Adipocyte (in vitro differentiated cells): ENCODE measurements around the gene MEIS1.

Experiments
- DNase-seq: peaks from one replicate; pipeline ENCODE4 v3.0.0-alpha.2; 2015; ENCODE audit warnings: low read depth
- H3K27me3 ChIP-seq: replicated peaks from 2 replicates; pipeline ENCODE4 v1.7.0; 2013; ENCODE audit warnings: mild to moderate bottlenecking, low read length, moderate library complexity; ENCODE audit not compliant: control insufficient read depth, insufficient read depth
- H3K36me3 ChIP-seq: 2 replicates; pipeline ENCODE4 v1.7.0; 2013; ENCODE audit warnings: low read length, mild to moderate bottlenecking, moderate library complexity; ENCODE audit not compliant: control insufficient read depth, insufficient read depth, severe bottlenecking
- H3K4me1 ChIP-seq: 2 replicates; pipeline ENCODE4 v1.7.0; 2013; ENCODE audit warnings: mild to moderate bottlenecking, low read length, moderate library complexity; ENCODE audit not compliant: control insufficient read depth, insufficient read depth
- H3K4me3 ChIP-seq: 2 replicates; pipeline ENCODE4 v1.7.0; 2013; ENCODE audit warnings: mild to moderate bottlenecking, low read length, moderate library complexity
- H3K9ac ChIP-seq: 2 replicates; pipeline ENCODE4 v1.7.0; 2013; ENCODE audit warnings: mild to moderate bottlenecking, low read length, moderate library complexity
- H3K9me3 ChIP-seq: 2 replicates; pipeline ENCODE4 v1.7.0; 2013; ENCODE audit warnings: mild to moderate bottlenecking, low read length, moderate library complexity; ENCODE audit not compliant: control insufficient read depth

The MEIS1 gene

GRCh38 chr2:66432801-66433694, 1.9 kb upstream of the MEIS1 start:
- Histone ChIP-seq H3K4me1 (no peaks in the 10 kb centered on the region), H3K4me3 (peak overlapping the region; percentile 89), H3K36me3 (no peaks in the 10 kb centered on the region), H3K27me3 (no peaks in the 10 kb centered on the region), H3K9me3 (no peaks in the 10 kb centered on the region), H3K9ac (peak overlapping the region; percentile 97)
- DNase-seq, result peak; percentile 98

GRCh38 chr2:66433695-66433944, 1.3 kb upstream of the MEIS1 start:
- Histone ChIP-seq H3K4me1 (no peaks in the 10 kb centered on the region), H3K27me3 (no peaks in the 10 kb centered on the region), H3K4me3 (peak overlapping the region; percentile 89), H3K9me3 (no peaks in the 10 kb centered on the region), H3K9ac (peak overlapping the region; percentile 97), H3K36me3 (no peaks in the 10 kb centered on the region)
- DNase-seq, result no peak

- no peaks in the 10 kb centered on the region for H3K4me1 ChIP-seq
- peak overlapping the region; percentile 97 for H3K9ac ChIP-seq
- no peaks in the 10 kb centered on the region for H3K36me3 ChIP-seq
- peak overlapping the region; percentile 89 for H3K4me3 ChIP-seq
- H3K27me3 ChIP-seq, result no peaks in the 10 kb centered on the region
- H3K9me3 ChIP-seq, result no peaks in the 10 kb centered on the region
- peak; percentile 85 for DNase-seq
These were observed 813 bp upstream of the MEIS1 start for GRCh38 chr2:66433945-66434678.

- H3K9me3 ChIP-seq, result no peaks in the 10 kb centered on the region
- DNase-seq, result peak; percentile 62
- H3K36me3 ChIP-seq, result no peaks in the 10 kb centered on the region
- no peaks in the 10 kb centered on the region for H3K27me3 ChIP-seq
- H3K4me1 ChIP-seq, result no peaks in the 10 kb centered on the region
- peak overlapping the region; percentile 97 for H3K9ac ChIP-seq
- H3K4me3 ChIP-seq, result peak overlapping the region; percentile 89
These were observed 587 bp downstream of the MEIS1 start for GRCh38 chr2:66435549-66435875.

- Histone ChIP-seq H3K4me1 (peaks cover 3% of the 10 kb centered on the region), H3K9ac (peak overlapping the region; percentile 97), H3K9me3 (no peaks in the 10 kb centered on the region), H3K4me3 (peak overlapping the region; percentile 89), H3K36me3 (no peaks in the 10 kb centered on the region), H3K27me3 (no peaks in the 10 kb centered on the region)
- no peak for DNase-seq
These were observed 1.0 kb downstream of the MEIS1 start for GRCh38 chr2:66435963-66436362.

GRCh38 chr2:66436581-66437001, 1.7 kb downstream of the MEIS1 start:
- H3K9me3 ChIP-seq, result no peaks in the 10 kb centered on the region
- peak overlapping the region; percentile 97 for H3K9ac ChIP-seq
- peak; percentile 1 for DNase-seq
- no peaks in the 10 kb centered on the region for H3K27me3 ChIP-seq
- H3K36me3 ChIP-seq, result no peaks in the 10 kb centered on the region
- H3K4me1 ChIP-seq, result peaks cover 9% of the 10 kb centered on the region
- H3K4me3 ChIP-seq, result peak overlapping the region; percentile 89

- Histone ChIP-seq H3K4me1 (peaks cover 10% of the 10 kb centered on the region), H3K9ac (peak overlapping the region; percentile 97), H3K4me3 (peak overlapping the region; percentile 89), H3K36me3 (no peaks in the 10 kb centered on the region), H3K27me3 (no peaks in the 10 kb centered on the region), H3K9me3 (no peaks in the 10 kb centered on the region)
- DNase-seq, result peak; percentile 7
These were observed 2.3 kb downstream of the MEIS1 start for GRCh38 chr2:66437109-66437690.

- no peaks in the 10 kb centered on the region for H3K27me3 ChIP-seq
- peaks cover 14% of the 10 kb centered on the region for H3K4me1 ChIP-seq
- no peaks in the 10 kb centered on the region for H3K9me3 ChIP-seq
- H3K4me3 ChIP-seq, result peak overlapping the region; percentile 89
- H3K36me3 ChIP-seq, result no peaks in the 10 kb centered on the region
- peak overlapping the region; percentile 97 for H3K9ac ChIP-seq
- DNase-seq, result no peak
These were observed 3.0 kb downstream of the MEIS1 start for GRCh38 chr2:66437691-66438497.

GRCh38 chr2:66438498-66438833, 3.5 kb downstream of the MEIS1 start:
- Histone ChIP-seq H3K4me1 (peaks cover 20% of the 10 kb centered on the region), H3K36me3 (no peaks in the 10 kb centered on the region), H3K4me3 (peak overlapping the region; percentile 89), H3K27me3 (no peaks in the 10 kb centered on the region), H3K9me3 (no peaks in the 10 kb centered on the region), H3K9ac (peak overlapping the region; percentile 97)
- no peak for DNase-seq

GRCh38 chr2:66438891-66439811, 4.2 kb downstream of the MEIS1 start:
- Histone ChIP-seq H3K9ac (peak overlapping the region; percentile 97), H3K36me3 (no peaks in the 10 kb centered on the region), H3K4me3 (peak overlapping the region; percentile 89), H3K27me3 (no peaks in the 10 kb centered on the region), H3K9me3 (no peaks in the 10 kb centered on the region), H3K4me1 (peaks cover 23% of the 10 kb centered on the region)
- no peak for DNase-seq
